HUES6 (cell line): ENCODE data around the gene MASP2.
"Not testable (repeated sequence)": the region's sequence is repeated elsewhere in the genome, so short reads cannot be mapped to it uniquely, and the experiment has no call there.

Experiments used
- H3K27ac ChIP-seq: 2 replicates; pipeline ENCODE4 v1.7.0; 2013; ENCODE audit warnings: low read depth, mild to moderate bottlenecking, low read length, inconsistent platforms
- H3K27me3 ChIP-seq: 2 replicates; pipeline ENCODE4 v1.6.1; 2013; ENCODE audit warnings: low read length; ENCODE audit not compliant: control insufficient read depth, insufficient read depth
- H3K36me3 ChIP-seq: 2 replicates; pipeline ENCODE4 v1.6.1; 2013; ENCODE audit warnings: low read length; ENCODE audit not compliant: control insufficient read depth, insufficient read depth
- H3K4me1 ChIP-seq: 2 replicates; pipeline ENCODE4 v1.6.1; 2013; ENCODE audit warnings: low read length; ENCODE audit not compliant: control insufficient read depth, insufficient read depth
- H3K4me3 ChIP-seq: 2 replicates; pipeline ENCODE4 v1.5.1; 2013; ENCODE audit warnings: low read depth, low read length
- H3K9ac ChIP-seq: one replicate; pipeline ENCODE4 v1.6.1; 2013; ENCODE audit warnings: mild to moderate bottlenecking, low read length
- H3K9me3 ChIP-seq: 2 replicates; pipeline ENCODE4 v1.6.1; 2013; ENCODE audit warnings: low read depth, low read length; ENCODE audit not compliant: control insufficient read depth, insufficient read depth

The MASP2 gene

GRCh38 chr1:11065796-11066195, 18.8 kb upstream of the MASP2 start:
- peaks cover 3% of the 10 kb centered on the region; the same call in 1 of the 2 replicates for H3K4me1 ChIP-seq
- H3K27me3 ChIP-seq = no peaks in the 10 kb centered on the region
- H3K27ac ChIP-seq = no peak overlapping the region
- H3K4me3 ChIP-seq = no peak overlapping the region
- H3K9me3 ChIP-seq = no peaks in the 10 kb centered on the region
- H3K36me3 ChIP-seq = peaks cover 70% of the 10 kb centered on the region
- H3K9ac ChIP-seq = no peak overlapping the region

- no peak overlapping the region for H3K4me3 ChIP-seq
- no peaks in the 10 kb centered on the region for H3K27me3 ChIP-seq
- H3K4me1 ChIP-seq = peaks cover 5% of the 10 kb centered on the region; the same call in 1 of the 2 replicates
- no peak overlapping the region for H3K9ac ChIP-seq
- H3K27ac ChIP-seq = no peak overlapping the region
- no peaks in the 10 kb centered on the region for H3K9me3 ChIP-seq
- H3K36me3 ChIP-seq = peaks cover 61% of the 10 kb centered on the region
Measured at GRCh38 chr1:11064942-11065341, 17.9 kb upstream of the MASP2 start.

- not testable (repeated sequence) for H3K4me1 ChIP-seq, H3K27me3 ChIP-seq, H3K4me3 ChIP-seq, H3K27ac ChIP-seq, H3K9ac ChIP-seq, H3K9me3 ChIP-seq
- peaks cover 52% of the 10 kb centered on the region for H3K36me3 ChIP-seq
Measured at GRCh38 chr1:11063937-11064537, 17.0 kb upstream of the MASP2 start.

- Histone ChIP-seq H3K4me1 (peaks cover 10% of the 10 kb centered on the region), H3K9ac (no peak overlapping the region), H3K4me3 (no peak overlapping the region), H3K27me3 (no peaks in the 10 kb centered on the region), H3K9me3 (no peaks in the 10 kb centered on the region), H3K36me3 (peaks cover 43% of the 10 kb centered on the region), H3K27ac (no peak overlapping the region)
Measured at GRCh38 chr1:11062965-11063401, 15.9 kb upstream of the MASP2 start.

- H3K4me1 ChIP-seq = peaks cover 10% of the 10 kb centered on the region
- H3K36me3 ChIP-seq = peaks cover 44% of the 10 kb centered on the region
- no peak overlapping the region for H3K27ac ChIP-seq
- H3K9me3 ChIP-seq = no peaks in the 10 kb centered on the region
- no peak overlapping the region for H3K4me3 ChIP-seq
- H3K27me3 ChIP-seq = no peaks in the 10 kb centered on the region
- H3K9ac ChIP-seq = no peak overlapping the region
Measured at GRCh38 chr1:11061652-11062365, 14.8 kb upstream of the MASP2 start.

- H3K4me1 ChIP-seq = peaks cover 10% of the 10 kb centered on the region
- H3K4me3 ChIP-seq = peak within 1 kb of the TSS; percentile 98
- peak within 1 kb of the TSS; percentile 78; the same call in 1 of the 2 replicates for H3K27ac ChIP-seq
- H3K36me3 ChIP-seq = peaks cover 41% of the 10 kb centered on the region
- peak within 1 kb of the TSS; percentile 95 for H3K9ac ChIP-seq
- H3K9me3 ChIP-seq = no peaks in the 10 kb centered on the region
- no peaks in the 10 kb centered on the region for H3K27me3 ChIP-seq
Measured at GRCh38 chr1:11059968-11060830, 13.2 kb upstream of the MASP2 start, which contains the start of gene SRM. SRM (minus strand) TSS chr1:11060018; CDS start chr1:11059943, 75 bp downstream.

- Histone ChIP-seq H3K9ac (peak overlapping the region; percentile 95), H3K4me3 (peak overlapping the region; percentile 92), H3K36me3 (peaks cover 39% of the 10 kb centered on the region), H3K4me1 (peaks cover 10% of the 10 kb centered on the region), H3K27ac (peak overlapping the region; percentile 70; the same call in 1 of the 2 replicates), H3K27me3 (no peaks in the 10 kb centered on the region), H3K9me3 (no peaks in the 10 kb centered on the region)
Measured at GRCh38 chr1:11059155-11059967, 12.3 kb upstream of the MASP2 start.

GRCh38 chr1:11058595-11059154, 11.6 kb upstream of the MASP2 start:
- H3K4me3 ChIP-seq = peak overlapping the region; percentile 92
- H3K27ac ChIP-seq = no peak overlapping the region

GRCh38 chr1:11058026-11058425, 11.0 kb upstream of the MASP2 start:
- Histone ChIP-seq H3K9ac (no peak overlapping the region), H3K9me3 (no peaks in the 10 kb centered on the region), H3K4me1 (peaks cover 12% of the 10 kb centered on the region), H3K36me3 (peaks cover 38% of the 10 kb centered on the region), H3K27me3 (no peaks in the 10 kb centered on the region), H3K27ac (no peak overlapping the region), H3K4me3 (no peak overlapping the region)

More at GRCh38 chr1:11058595-11059154, 11.6 kb upstream of the MASP2 start:
- no peaks in the 10 kb centered on the region for H3K9me3 ChIP-seq
- peaks cover 42% of the 10 kb centered on the region for H3K36me3 ChIP-seq
- peaks cover 10% of the 10 kb centered on the region for H3K4me1 ChIP-seq
- no peaks in the 10 kb centered on the region for H3K27me3 ChIP-seq
- H3K9ac ChIP-seq = peak overlapping the region; percentile 95

- H3K9ac ChIP-seq = no peak overlapping the region
- H3K9me3 ChIP-seq = no peaks in the 10 kb centered on the region
- peaks cover 34% of the 10 kb centered on the region for H3K36me3 ChIP-seq
- no peaks in the 10 kb centered on the region for H3K27me3 ChIP-seq
- H3K4me3 ChIP-seq = no peak overlapping the region
- H3K27ac ChIP-seq = no peak overlapping the region
- peaks cover 14% of the 10 kb centered on the region for H3K4me1 ChIP-seq
Measured at GRCh38 chr1:11057477-11057876, 10.4 kb upstream of the MASP2 start.
